Measurements from ENCODE around the gene KDM3A. TPM values are rescaled to one million over a fixed set of nuclear protein-coding genes. Genes with fewer than 3 reads are reported as not detected.

Gene KDM3A
- total RNA-seq, 2 donors from 2014 or later: 24.6 to 56.6 TPM

DNA sequence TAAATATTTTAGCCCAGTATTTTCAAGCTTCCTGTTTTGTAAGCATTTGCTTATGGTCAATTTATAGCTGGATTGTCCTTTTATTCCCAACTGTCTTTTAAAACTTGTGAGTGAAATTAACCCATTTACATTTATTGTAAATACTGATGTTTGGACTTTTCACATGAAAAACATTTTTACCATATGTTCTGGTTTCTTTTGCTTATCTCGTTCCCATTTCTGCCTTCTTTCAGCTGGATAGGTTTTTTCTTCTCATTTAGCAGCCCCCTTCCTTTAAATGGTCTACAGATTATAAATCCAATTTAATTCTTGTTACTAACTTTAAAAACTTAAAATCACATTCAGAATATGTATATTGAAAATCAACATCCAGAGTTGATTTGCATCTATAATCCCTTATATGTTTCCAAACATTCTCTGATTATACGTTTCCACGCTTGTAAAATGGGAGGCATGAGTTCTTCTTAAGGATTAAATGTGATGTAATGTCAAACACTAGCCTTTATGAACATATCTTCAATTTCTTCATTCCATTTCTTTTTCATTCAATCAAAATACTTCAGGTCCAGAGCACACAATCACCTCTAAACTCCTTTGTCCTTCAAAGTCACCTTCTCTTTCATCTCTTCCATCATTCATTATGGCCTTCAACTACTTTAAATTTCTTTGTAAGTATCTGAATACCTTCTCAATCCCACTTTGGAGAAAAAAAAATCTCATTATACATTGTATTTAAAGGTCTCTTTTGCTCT is 1.1 kb upstream of the KDM3A start:
- H3K9me3 ChIP-seq: no peaks in the 10 kb centered on the region
- H3K4me3 ChIP-seq: no peak overlapping the region
- no peak for DNase-seq (ENCODE audit: low spot score)
- TF ChIP-seq, protein P1, sequence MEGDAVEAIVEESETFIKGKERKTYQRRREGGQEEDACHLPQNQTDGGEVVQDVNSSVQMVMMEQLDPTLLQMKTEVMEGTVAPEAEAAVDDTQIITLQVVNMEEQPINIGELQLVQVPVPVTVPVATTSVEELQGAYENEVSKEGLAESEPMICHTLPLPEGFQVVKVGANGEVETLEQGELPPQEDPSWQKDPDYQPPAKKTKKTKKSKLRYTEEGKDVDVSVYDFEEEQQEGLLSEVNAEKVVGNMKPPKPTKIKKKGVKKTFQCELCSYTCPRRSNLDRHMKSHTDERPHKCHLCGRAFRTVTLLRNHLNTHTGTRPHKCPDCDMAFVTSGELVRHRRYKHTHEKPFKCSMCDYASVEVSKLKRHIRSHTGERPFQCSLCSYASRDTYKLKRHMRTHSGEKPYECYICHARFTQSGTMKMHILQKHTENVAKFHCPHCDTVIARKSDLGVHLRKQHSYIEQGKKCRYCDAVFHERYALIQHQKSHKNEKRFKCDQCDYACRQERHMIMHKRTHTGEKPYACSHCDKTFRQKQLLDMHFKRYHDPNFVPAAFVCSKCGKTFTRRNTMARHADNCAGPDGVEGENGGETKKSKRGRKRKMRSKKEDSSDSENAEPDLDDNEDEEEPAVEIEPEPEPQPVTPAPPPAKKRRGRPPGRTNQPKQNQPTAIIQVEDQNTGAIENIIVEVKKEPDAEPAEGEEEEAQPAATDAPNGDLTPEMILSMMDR (IDR thresholded peaks at IDR 0.05): no peak
- no peak for TF ChIP-seq POLR2A (IDR thresholded peaks at IDR 0.05)
- TF ChIP-seq POLR2AphosphoS5 (IDR thresholded peaks at IDR 0.05): no peak
- intact Hi-C loops (cut with DNase I): loop anchor here (5.0 to 10.0 kb wide), 2 partner anchors 155 to 218 kb away; no protein-coding TSS in a partner anchor
- H3K27me3 ChIP-seq (replicated peaks; ENCODE audit: insufficient read depth): no peaks in the 10 kb centered on the region
- peaks cover 7% of the 10 kb centered on the region for H3K4me1 ChIP-seq (replicated peaks)
- peak overlapping the region; percentile 96 to 99 for H3K27ac ChIP-seq
- WGBS: 97% methylated on average over 3 of the region's 3 CpGs
- H3K36me3 ChIP-seq: no peaks in the 10 kb centered on the region

DNA sequence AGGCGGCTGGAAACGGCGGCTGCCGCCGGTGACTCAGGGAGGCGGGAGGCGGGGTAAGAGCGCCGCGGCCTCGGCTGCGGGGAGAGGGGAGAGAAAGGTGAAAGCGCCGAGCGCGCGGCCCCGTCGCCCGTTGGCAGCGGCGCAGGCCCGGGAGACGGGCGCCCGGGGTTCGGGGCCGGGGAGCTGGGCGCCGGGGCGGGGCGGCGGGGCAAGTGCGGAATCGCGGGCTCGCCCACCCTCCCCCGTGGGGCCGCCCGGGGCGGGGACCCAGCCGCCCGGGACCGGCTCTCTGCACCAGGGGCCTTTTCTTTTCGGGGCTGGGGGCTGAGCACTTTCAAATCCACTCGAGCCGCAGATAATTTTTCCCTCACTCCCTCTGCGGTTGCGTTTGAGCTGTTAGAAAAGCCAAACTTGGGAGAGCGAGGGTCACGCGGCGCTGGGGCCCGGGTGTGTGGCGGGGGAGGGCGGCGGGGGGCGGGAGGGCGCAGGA is 266 bp downstream of the KDM3A start:
- H3K27ac ChIP-seq: peak overlapping the region; percentile 96 to 99
- no peaks in the 10 kb centered on the region for H3K27me3 ChIP-seq (replicated peaks; ENCODE audit: insufficient read depth)
- no peak for DNase-seq (ENCODE audit: low spot score)
- H3K4me1 ChIP-seq (replicated peaks): peaks cover 7% of the 10 kb centered on the region
- no peaks in the 10 kb centered on the region for H3K36me3 ChIP-seq
- peak overlapping the region; percentile 76 to 88 for H3K4me3 ChIP-seq
- H3K9me3 ChIP-seq: no peaks in the 10 kb centered on the region
- TF ChIP-seq, protein P1 (IDR thresholded peaks at IDR 0.05): peak in 1 of 4 experiments; percentile 9
- TF ChIP-seq POLR2A (IDR thresholded peaks at IDR 0.05) (peak; percentile 99), POLR2AphosphoS5 (IDR thresholded peaks at IDR 0.05) (no peak)
- 0% methylated on average over 33 of the region's 59 CpGs for WGBS
- intact Hi-C loops (cut with DNase I): loop anchor here (5.0 to 10.0 kb wide), 2 partner anchors 153 to 219 kb away; no protein-coding TSS in a partner anchor

DNA sequence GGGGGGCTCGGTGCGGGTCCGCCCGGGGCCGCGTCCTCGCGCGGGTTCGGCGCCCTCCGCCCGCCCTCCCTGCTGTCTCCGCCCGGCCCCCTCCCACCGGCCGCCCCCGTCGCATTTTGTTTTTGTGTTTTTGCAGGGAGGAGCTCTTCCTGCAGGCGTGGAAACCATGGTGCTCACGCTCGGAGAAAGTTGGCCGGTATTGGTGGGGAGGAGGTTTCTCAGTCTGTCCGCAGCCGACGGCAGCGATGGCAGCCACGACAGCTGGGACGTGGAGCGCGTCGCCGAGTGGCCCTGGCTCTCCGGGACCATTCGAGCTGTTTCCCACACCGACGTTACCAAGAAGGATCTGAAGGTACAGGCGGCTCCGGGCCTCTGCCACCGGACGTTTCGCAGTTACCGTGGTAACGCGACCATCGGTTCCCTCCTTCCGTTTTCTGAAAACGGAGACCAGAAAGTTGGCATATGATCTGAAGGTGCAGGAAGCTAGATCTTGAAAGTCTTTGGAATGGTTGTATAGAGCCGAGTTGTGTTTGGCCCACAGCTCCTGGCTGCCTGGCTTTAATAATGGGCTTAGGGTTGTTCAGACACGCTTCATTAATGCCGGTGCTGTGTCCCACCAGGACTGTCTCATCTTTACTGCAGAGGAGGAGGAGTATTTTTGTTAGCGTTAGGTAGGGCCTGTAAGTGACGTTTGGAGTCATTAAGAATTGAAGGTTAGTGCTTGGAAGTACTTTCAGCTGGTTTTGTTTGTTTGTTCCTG is 891 bp downstream of the KDM3A start:
- TF ChIP-seq, protein P1 (IDR thresholded peaks at IDR 0.05): no peak
- TF ChIP-seq POLR2AphosphoS5 (IDR thresholded peaks at IDR 0.05) (no peak), POLR2A (IDR thresholded peaks at IDR 0.05) (peak; percentile 8)
- Histone ChIP-seq H3K9me3 (no peaks in the 10 kb centered on the region), H3K4me1 (replicated peaks) (peaks cover 7% of the 10 kb centered on the region), H3K27ac (peak overlapping the region; percentile 96 to 99), H3K27me3 (replicated peaks; ENCODE audit: insufficient read depth) (no peaks in the 10 kb centered on the region), H3K4me3 (peak overlapping the region; percentile 76 to 88), H3K36me3 (no peaks in the 10 kb centered on the region)
- intact Hi-C loops (cut with DNase I): loop anchor here (2.0 to 10.0 kb wide), 4 partner anchors 121 to 220 kb away; partner anchors contain the start of genes CHMP3 and RNF103
- under 1% methylated on average over 51 of the region's 53 CpGs for WGBS
- DNase-seq (ENCODE audit: low spot score): peak; percentile 20

DNA sequence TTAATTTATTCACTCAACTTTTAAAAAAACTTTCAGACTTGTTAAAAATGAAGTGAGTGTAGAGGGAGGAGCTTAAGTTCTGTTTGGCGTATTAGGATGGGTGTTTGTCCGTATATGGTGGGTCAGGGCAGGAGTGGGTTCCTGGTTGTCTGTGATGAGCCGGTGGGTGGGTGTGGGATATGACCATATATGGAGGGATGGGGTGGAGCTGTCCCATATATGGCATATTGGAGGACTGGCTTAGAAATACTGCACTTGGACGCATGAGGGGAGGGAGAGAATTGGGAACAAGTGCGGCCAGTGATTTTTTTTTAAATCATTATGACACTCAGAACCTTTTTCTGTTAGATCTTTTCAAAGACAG is 1.5 kb downstream of the KDM3A start:
- Histone ChIP-seq H3K4me1 (replicated peaks) (peaks cover 7% of the 10 kb centered on the region), H3K27me3 (replicated peaks; ENCODE audit: insufficient read depth) (no peaks in the 10 kb centered on the region), H3K9me3 (no peaks in the 10 kb centered on the region), H3K27ac (peak overlapping the region; percentile 96 to 99), H3K36me3 (no peaks in the 10 kb centered on the region), H3K4me3 (peak overlapping the region; percentile 76 to 88)
- intact Hi-C loops (cut with DNase I): loop anchor here (2.0 to 10.0 kb wide), 4 partner anchors 120 to 220 kb away; partner anchors contain the start of genes CHMP3 and RNF103
- WGBS: 1% methylated on average over 5 of the region's 5 CpGs
- peak; percentile 93 for DNase-seq (ENCODE audit: low spot score)
- TF ChIP-seq POLR2AphosphoS5 (IDR thresholded peaks at IDR 0.05): peak; percentile 93
- TF ChIP-seq, protein P1 (IDR thresholded peaks at IDR 0.05): peak in 1 of 4 experiments; percentile 32
- peak; percentile 79 for TF ChIP-seq POLR2A (IDR thresholded peaks at IDR 0.05)

Measured in prostate gland (tissue), 2 donors.